WTC11 (cell line): Measurements from ENCODE around the gene PLXNC1. TPM values are rescaled to one million over a fixed set of nuclear protein-coding genes. Genes with fewer than 3 reads are reported as not detected.
A peak's percentile ranks its signal among the peaks of the same experiment; 100 is the strongest.

ENCODE experiments used
- AFF4 ChIP-seq: sonication (generic); formaldehyde crosslinking; IDR thresholded peaks from 2 replicates; pipeline ENCODE4 v1.8.1; 2023; ENCODE audit warnings: mild to moderate bottlenecking, missing genetic modification reagents, borderline replicate concordance
- ATF3 ChIP-seq: sonication (generic); formaldehyde crosslinking; conservative IDR thresholded peaks from 2 replicates; pipeline ENCODE4 v1.8.1; 2022; ENCODE audit warnings: mild to moderate bottlenecking, missing genetic modification reagents
- CTCF ChIP-seq: fragments of 200-600 bp; IDR thresholded peaks from 2 replicates; pipeline ENCODE4 v1.8.0; 2022; ENCODE audit warnings: antibody characterized with exemption
- E2F4 ChIP-seq: sonication (generic); formaldehyde crosslinking; IDR thresholded peaks from 2 replicates; pipeline ENCODE4 v1.8.1; 2022; ENCODE audit warnings: low read depth, mild to moderate bottlenecking, moderate library complexity, missing genetic modification reagents, borderline replicate concordance
- ELF4 ChIP-seq: sonication (generic); formaldehyde crosslinking; IDR thresholded peaks from 2 replicates; pipeline ENCODE4 v1.8.1; 2022; ENCODE audit warnings: low read depth, mild to moderate bottlenecking, moderate library complexity, missing genetic modification reagents
- ERG ChIP-seq: fragments of 250-450 bp; sonication (Bioruptor Pico); IDR thresholded peaks from 2 replicates; pipeline ENCODE4 v1.8.0; 2021; ENCODE audit warnings: mild to moderate bottlenecking
- ESRRA ChIP-seq: sonication (generic); formaldehyde crosslinking; IDR thresholded peaks from 2 replicates; pipeline ENCODE4 v1.8.1; 2022; ENCODE audit warnings: mild to moderate bottlenecking, missing genetic modification reagents, borderline replicate concordance
- ETV6 ChIP-seq: sonication (generic); formaldehyde crosslinking; IDR thresholded peaks from 2 replicates; pipeline ENCODE4 v1.8.1; 2022; ENCODE audit warnings: mild to moderate bottlenecking, missing genetic modification reagents
- FOXJ3 ChIP-seq: sonication (generic); formaldehyde crosslinking; IDR thresholded peaks from 2 replicates; pipeline ENCODE4 v1.9.0; 2021; ENCODE audit warnings: missing genetic modification reagents, mild to moderate bottlenecking, borderline replicate concordance
- HMGA2 ChIP-seq: fragments of 250-450 bp; sonication (Bioruptor Pico); IDR thresholded peaks from 2 replicates; pipeline ENCODE4 v1.4.0; 2021; ENCODE audit warnings: mild to moderate bottlenecking, moderate library complexity
- NR1H2 ChIP-seq: sonication (generic); formaldehyde crosslinking; IDR thresholded peaks from 2 replicates; pipeline ENCODE4 v1.9.0; 2021; ENCODE audit warnings: mild to moderate bottlenecking, moderate library complexity, missing genetic modification reagents
- PREB ChIP-seq: sonication (generic); formaldehyde crosslinking; IDR thresholded peaks from 2 replicates; pipeline ENCODE4 v1.8.1; 2022; ENCODE audit warnings: mild to moderate bottlenecking, missing genetic modification reagents, moderate library complexity, borderline replicate concordance
- SMAD3 ChIP-seq: sonication (generic); formaldehyde crosslinking; IDR thresholded peaks from 2 replicates; pipeline ENCODE4 v1.8.0; 2022; ENCODE audit warnings: missing genetic modification reagents, mild to moderate bottlenecking, borderline replicate concordance
- SMAD4 ChIP-seq: sonication (generic); formaldehyde crosslinking; IDR thresholded peaks from 2 replicates; pipeline ENCODE4 v1.8.0; 2022; ENCODE audit warnings: mild to moderate bottlenecking, missing genetic modification reagents
- STAT6 ChIP-seq: sonication (generic); formaldehyde crosslinking; conservative IDR thresholded peaks from 2 replicates; pipeline ENCODE4 v1.8.1; 2023; ENCODE audit warnings: mild to moderate bottlenecking, low read depth, missing genetic modification reagents, moderate library complexity
- TEAD4 ChIP-seq: sonication (generic); formaldehyde crosslinking; IDR thresholded peaks from 2 replicates; pipeline ENCODE4 v1.8.0; 2022; ENCODE audit warnings: mild to moderate bottlenecking, missing genetic modification reagents
- ZNF121 ChIP-seq: sonication (generic); formaldehyde crosslinking; IDR thresholded peaks from 2 replicates; pipeline ENCODE4 v1.8.0; 2023; ENCODE audit warnings: missing genetic modification reagents
- ZNF232 ChIP-seq: sonication (generic); formaldehyde crosslinking; IDR thresholded peaks from 2 replicates; pipeline ENCODE4 v1.8.0; 2022; ENCODE audit warnings: mild to moderate bottlenecking, missing genetic modification reagents
- ZNF263 ChIP-seq: sonication (generic); formaldehyde crosslinking; IDR thresholded peaks from 2 replicates; pipeline ENCODE4 v1.8.1; 2022; ENCODE audit warnings: low read depth, mild to moderate bottlenecking, moderate library complexity, missing genetic modification reagents
- ZNF317 ChIP-seq: sonication (generic); formaldehyde crosslinking; IDR thresholded peaks from 2 replicates; pipeline ENCODE4 v1.8.1; 2023; ENCODE audit warnings: low read depth, mild to moderate bottlenecking, moderate library complexity, missing genetic modification reagents, borderline replicate concordance
- ZNF425 ChIP-seq: fragments of 250-450 bp; sonication (Bioruptor Pico); conservative IDR thresholded peaks from 2 replicates; pipeline ENCODE4 v1.9.0; 2021; ENCODE audit warnings: mild to moderate bottlenecking
- total RNA-seq: library from RNA; stranded (reverse); gene quantifications from 3 replicates; pipeline ENCODE4 v1.2.3, GENCODE V29; 2021

PLXNC1 gene
- total RNA-seq, 1 experiment from 2014 or later = 3.1 TPM

GRCh38 chr12:94263905-94264561 lies 115.7 kb downstream of the PLXNC1 start (continued):
- 0 out of 2 replicates have a peak, but pooled peaks have one; percentile 34 for TF ChIP-seq ERG
- no peak for TF ChIP-seq CTCF
- no peak for TF ChIP-seq SMAD4 (CRISPR knock-in tag)
- no peak for TF ChIP-seq ZNF263 (CRISPR knock-in tag)
- no peak for TF ChIP-seq NR1H2 (CRISPR knock-in tag)
- no peak for TF ChIP-seq ATF3 (CRISPR knock-in tag)
- TF ChIP-seq ZNF317 (CRISPR knock-in tag) = no peak
- no peak for TF ChIP-seq ESRRA (CRISPR knock-in tag)
- TF ChIP-seq E2F4 (CRISPR knock-in tag) = no peak
- TF ChIP-seq FOXJ3 (CRISPR knock-in tag) = no peak
- 0 out of 2 replicates have a peak, but pooled peaks have one; percentile 37 for TF ChIP-seq ETV6 (CRISPR knock-in tag)
- no peak for TF ChIP-seq ZNF121 (CRISPR knock-in tag)
- no peak for TF ChIP-seq HMGA2
- no peak for TF ChIP-seq STAT6 (CRISPR knock-in tag)
- TF ChIP-seq ELF4 (CRISPR knock-in tag) = no peak
- no peak for TF ChIP-seq ZNF425 (CRISPR knock-in tag)
- TF ChIP-seq ZNF232 = no peak; the same call in 1 of the 2 replicates
- TF ChIP-seq TEAD4 (CRISPR knock-in tag) = no peak
- no peak for TF ChIP-seq AFF4 (CRISPR knock-in tag)
- no peak for TF ChIP-seq PREB
- peak; percentile 25; the same call in 1 of the 2 replicates for TF ChIP-seq SMAD3 (CRISPR knock-in tag)
